ENCODE results near the gene RADIL.

DNA sequence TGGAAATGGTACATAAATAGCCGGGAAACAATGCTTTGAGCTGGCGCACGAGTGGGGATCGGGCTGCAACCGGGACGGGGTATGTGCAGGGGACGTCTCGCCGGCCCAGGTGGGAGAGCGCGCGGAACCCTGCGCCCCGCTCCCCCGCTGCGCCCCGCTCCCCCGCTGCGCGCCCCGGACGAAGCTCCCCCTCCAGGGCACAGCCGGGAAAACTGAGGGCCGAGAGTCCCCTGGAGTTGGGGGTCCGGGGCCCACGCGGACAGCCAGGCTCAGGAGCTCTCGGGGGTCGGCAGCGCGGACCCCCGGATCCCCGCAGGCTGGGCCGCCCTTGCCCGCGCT lies 514 bp downstream of the RADIL start:
- TF ChIP-seq TARDBP (IDR thresholded peaks at IDR 0.05) (no peak), CTBP1 (IDR thresholded peaks at IDR 0.05; ENCODE audit: borderline replicate concordance) (no peak), FOXM1 (IDR thresholded peaks at IDR 0.05; ENCODE audit: borderline replicate concordance) (no peak), SP1 (IDR thresholded peaks at IDR 0.05) (no peak), SUZ12 (IDR thresholded peaks at IDR 0.05) (no peak)
- TF ChIP-seq, protein P1, sequence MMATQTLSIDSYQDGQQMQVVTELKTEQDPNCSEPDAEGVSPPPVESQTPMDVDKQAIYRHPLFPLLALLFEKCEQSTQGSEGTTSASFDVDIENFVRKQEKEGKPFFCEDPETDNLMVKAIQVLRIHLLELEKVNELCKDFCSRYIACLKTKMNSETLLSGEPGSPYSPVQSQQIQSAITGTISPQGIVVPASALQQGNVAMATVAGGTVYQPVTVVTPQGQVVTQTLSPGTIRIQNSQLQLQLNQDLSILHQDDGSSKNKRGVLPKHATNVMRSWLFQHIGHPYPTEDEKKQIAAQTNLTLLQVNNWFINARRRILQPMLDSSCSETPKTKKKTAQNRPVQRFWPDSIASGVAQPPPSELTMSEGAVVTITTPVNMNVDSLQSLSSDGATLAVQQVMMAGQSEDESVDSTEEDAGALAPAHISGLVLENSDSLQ (IDR thresholded peaks at IDR 0.05): no peak

Data from HEK293T (cell line).